ENCODE data around the gene CD37.
A peak's percentile ranks its signal among the peaks of the same experiment; 100 is the strongest.

The CD37 gene

GRCh38 chr19:49348305-49349189 is 13.3 kb downstream of the CD37 start:
- DNase-seq (ENCODE audit: extremely low read depth, low read depth) = no peak
- H3K4me3 ChIP-seq (replicated peaks; ENCODE audit: low read depth, low read length) = no peak overlapping the region
- no peak for TF ChIP-seq CTCF (IDR thresholded peaks at IDR 0.05; ENCODE audit: low read depth, low read length, missing control alignments)

GRCh38 chr19:49349567-49349966 is 14.4 kb downstream of the CD37 start:
- no peak for TF ChIP-seq CTCF (IDR thresholded peaks at IDR 0.05; ENCODE audit: low read depth, low read length, missing control alignments)
- no peak for DNase-seq (ENCODE audit: extremely low read depth, low read depth)
- no peak overlapping the region for H3K4me3 ChIP-seq (replicated peaks; ENCODE audit: low read depth, low read length)

GRCh38 chr19:49355909-49356353 is 20.7 kb downstream of the CD37 start:
- no peak for TF ChIP-seq CTCF (IDR thresholded peaks at IDR 0.05; ENCODE audit: low read depth, low read length, missing control alignments)
- peak; percentile 43 for DNase-seq (ENCODE audit: extremely low read depth, low read depth)
- H3K4me3 ChIP-seq (replicated peaks; ENCODE audit: low read depth, low read length) = no peak overlapping the region

- peak overlapping the region; percentile 23 for H3K4me3 ChIP-seq (replicated peaks; ENCODE audit: low read depth, low read length)
- no peak for TF ChIP-seq CTCF (IDR thresholded peaks at IDR 0.05; ENCODE audit: low read depth, low read length, missing control alignments)
These were observed 21.2 kb downstream of the CD37 start for GRCh38 chr19:49356382-49356781.

GRCh38 chr19:49357186-49357585 is 22.0 kb downstream of the CD37 start:
- TF ChIP-seq CTCF (IDR thresholded peaks at IDR 0.05; ENCODE audit: low read depth, low read length, missing control alignments) = no peak
- DNase-seq (ENCODE audit: extremely low read depth, low read depth) = no peak
- no peak overlapping the region for H3K4me3 ChIP-seq (replicated peaks; ENCODE audit: low read depth, low read length)

More at GRCh38 chr19:49356382-49356781, 21.2 kb downstream of the CD37 start:
- no peak for DNase-seq (ENCODE audit: extremely low read depth, low read depth)

GRCh38 chr19:49359851-49360820 is 24.9 kb downstream of the CD37 start:
- DNase-seq (ENCODE audit: extremely low read depth, low read depth) = no peak
- H3K4me3 ChIP-seq (replicated peaks; ENCODE audit: low read depth, low read length) = peak overlapping the region; percentile 89
- no peak for TF ChIP-seq CTCF (IDR thresholded peaks at IDR 0.05; ENCODE audit: low read depth, low read length, missing control alignments)

All from HFF-Myc (cell line).